M059J (cell line): ENCODE results near the gene ARHGEF19. TPM values are rescaled to one million over a fixed set of nuclear protein-coding genes. Genes with fewer than 3 reads are reported as not detected.

Experiments
- DNase-seq: peaks from one replicate; pipeline ENCODE4 v3.0.0-alpha.2; 2012; ENCODE audit warnings: low read depth
- total RNA-seq: library from RNA; depleted of rRNA; stranded (reverse); fragments of >200 nt; shearing (Covaris generic); gene quantifications from 2 replicates; pipeline ENCODE4 v1.2.3, GENCODE V29; 2014

ARHGEF19 gene
- total RNA-seq, 1 experiment from 2014 or later = 3.2 TPM

- no peak for DNase-seq
Measured at GRCh38 chr1:16244650-16245285, 32.3 kb upstream of the ARHGEF19 start.

- DNase-seq = peak; percentile 84
Measured at GRCh38 chr1:16243936-16244649, 31.6 kb upstream of the ARHGEF19 start.

- DNase-seq = no peak
Measured at GRCh38 chr1:16243215-16243610, 30.8 kb upstream of the ARHGEF19 start.

GRCh38 chr1:16242556-16243214 lies 30.2 kb upstream of the ARHGEF19 start:
- no peak for DNase-seq

GRCh38 chr1:16241221-16241708 lies 28.8 kb upstream of the ARHGEF19 start:
- DNase-seq = no peak

- DNase-seq = no peak
Measured at GRCh38 chr1:16239972-16240491, 27.6 kb upstream of the ARHGEF19 start.

GRCh38 chr1:16237343-16237830 lies 24.9 kb upstream of the ARHGEF19 start:
- peak; percentile 49 for DNase-seq

- peak; percentile 89 for DNase-seq
Measured at GRCh38 chr1:16236511-16237342, 24.3 kb upstream of the ARHGEF19 start, which contains the start of gene CPLANE2. Gene CPLANE2 (minus strand): TSS chr1:16237183. CDS start chr1:16236742, 441 bp downstream.

- DNase-seq = peak; percentile 75
Measured at GRCh38 chr1:16235944-16236510, 23.6 kb upstream of the ARHGEF19 start.

- DNase-seq = no peak
Measured at GRCh38 chr1:16235347-16235746, 22.9 kb upstream of the ARHGEF19 start.

- DNase-seq = no peak
Measured at GRCh38 chr1:16233431-16233830, 21.0 kb upstream of the ARHGEF19 start.

GRCh38 chr1:16232316-16232710 lies 19.9 kb upstream of the ARHGEF19 start:
- DNase-seq = no peak

GRCh38 chr1:16231331-16232315 lies 19.2 kb upstream of the ARHGEF19 start:
- peak; percentile 42 for DNase-seq

- DNase-seq = no peak
Measured at GRCh38 chr1:16230744-16231143, 18.3 kb upstream of the ARHGEF19 start.

- no peak for DNase-seq
Measured at GRCh38 chr1:16229976-16230740, 17.7 kb upstream of the ARHGEF19 start.

GRCh38 chr1:16226490-16227179 lies 14.2 kb upstream of the ARHGEF19 start:
- DNase-seq = no peak

GRCh38 chr1:16226129-16226489 lies 13.7 kb upstream of the ARHGEF19 start:
- no peak for DNase-seq

GRCh38 chr1:16224472-16224871 lies 12.0 kb upstream of the ARHGEF19 start:
- no peak for DNase-seq
